IPS-18a (cell line): ENCODE data around the gene CHST2.

ENCODE experiments used
- H3K27ac ChIP-seq: one replicate; pipeline ENCODE4 v1.5.1; 2013; ENCODE audit warnings: low read length
- H3K27me3 ChIP-seq: one replicate; pipeline ENCODE4 v1.6.1; 2013; ENCODE audit warnings: mild to moderate bottlenecking, low read length; ENCODE audit not compliant: control insufficient read depth, insufficient read depth
- H3K36me3 ChIP-seq: one replicate; pipeline ENCODE4 v1.6.1; 2013; ENCODE audit warnings: low read depth, low read length; ENCODE audit not compliant: control insufficient read depth
- H3K4me1 ChIP-seq: one replicate; pipeline ENCODE4 v1.6.1; 2013; ENCODE audit warnings: low read depth, low read length; ENCODE audit not compliant: control insufficient read depth
- H3K4me3 ChIP-seq: one replicate; pipeline ENCODE4 v1.5.1; 2013; ENCODE audit warnings: low read length
- H3K9ac ChIP-seq: one replicate; pipeline ENCODE4 v1.6.1; 2013; ENCODE audit warnings: mild to moderate bottlenecking, low read length, moderate library complexity
- H3K9me3 ChIP-seq: one replicate; pipeline ENCODE4 v1.6.1; 2013; ENCODE audit warnings: low read depth, low read length; ENCODE audit not compliant: control insufficient read depth

Gene CHST2

DNA sequence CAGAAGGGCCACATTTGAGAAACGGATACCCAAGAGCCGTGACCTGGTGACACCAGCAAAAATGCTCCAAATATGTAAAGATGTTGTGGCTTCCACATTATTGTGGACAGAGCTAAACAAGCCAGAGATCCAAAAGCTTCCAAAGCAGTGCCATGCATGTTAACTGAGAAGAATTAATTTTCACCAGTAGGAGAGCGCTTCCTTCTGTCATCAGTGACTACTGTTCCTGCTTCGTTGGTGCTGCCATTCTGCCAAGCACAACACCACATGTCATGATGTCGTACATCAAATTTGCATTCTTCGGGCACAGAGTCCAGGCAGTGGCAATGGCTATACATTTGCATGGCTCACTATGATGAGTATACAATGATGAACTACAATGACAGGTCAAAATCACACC lies 19.1 kb upstream of the CHST2 start:
- no peaks in the 10 kb centered on the region for H3K4me1 ChIP-seq
- H3K9ac ChIP-seq: no peak overlapping the region
- no peaks in the 10 kb centered on the region for H3K27me3 ChIP-seq
- H3K9me3 ChIP-seq: peaks cover 12% of the 10 kb centered on the region
- H3K27ac ChIP-seq: no peak overlapping the region
- H3K4me3 ChIP-seq: no peak overlapping the region
- H3K36me3 ChIP-seq: no peaks in the 10 kb centered on the region

DNA sequence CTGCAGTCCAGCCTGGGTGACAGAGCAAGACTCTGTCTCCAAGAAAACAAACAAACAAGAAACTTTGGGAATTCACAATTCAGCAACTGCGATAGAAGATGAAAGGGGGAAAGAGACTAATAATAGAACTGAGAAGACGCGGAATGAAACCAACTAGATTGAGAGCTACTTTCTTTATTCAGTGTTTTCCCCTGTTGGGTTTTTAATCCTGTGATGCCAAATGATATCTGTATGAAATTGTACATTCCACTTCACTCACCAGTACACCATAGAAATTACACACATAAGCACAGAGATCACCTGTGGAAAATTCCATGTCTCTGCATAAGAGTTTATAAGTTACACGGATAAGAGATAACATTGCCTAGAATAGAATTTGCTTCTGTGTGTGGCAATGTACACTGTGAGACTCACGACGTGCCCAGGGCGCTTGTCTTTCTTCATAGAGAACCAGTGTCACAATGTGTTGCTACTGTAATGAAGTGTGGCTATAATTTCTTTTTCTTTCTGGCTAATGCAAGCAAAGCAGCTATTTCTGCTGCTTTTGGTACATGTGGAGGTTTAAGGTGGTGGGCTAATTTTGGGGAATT lies 17.7 kb upstream of the CHST2 start:
- Histone ChIP-seq H3K27me3 (no peaks in the 10 kb centered on the region), H3K36me3 (no peaks in the 10 kb centered on the region), H3K9me3 (peaks cover 13% of the 10 kb centered on the region), H3K27ac (no peak overlapping the region), H3K4me1 (no peaks in the 10 kb centered on the region), H3K4me3 (no peak overlapping the region), H3K9ac (no peak overlapping the region)

DNA sequence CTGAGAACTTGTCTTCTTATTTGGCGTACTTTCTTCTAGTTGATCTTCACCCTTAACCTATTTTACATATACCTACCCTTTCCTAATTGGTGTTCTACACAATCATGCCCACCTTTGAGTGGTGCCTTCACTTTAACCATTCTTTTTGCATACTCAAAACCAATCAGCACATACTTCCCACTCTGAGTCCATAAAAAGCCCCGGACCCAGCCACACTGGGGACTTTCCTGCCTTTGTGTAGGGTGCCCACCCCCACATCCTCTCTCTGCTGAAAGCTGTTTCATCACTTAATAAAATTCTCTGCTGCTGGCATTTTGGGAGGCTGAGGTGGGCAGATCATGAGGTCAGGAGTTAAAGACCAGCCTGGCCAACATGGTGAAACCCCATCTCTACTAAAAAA lies 15.9 kb upstream of the CHST2 start:
- no peak overlapping the region for H3K9ac ChIP-seq
- no peak overlapping the region for H3K27ac ChIP-seq
- H3K4me3 ChIP-seq: no peak overlapping the region
- H3K9me3 ChIP-seq: peaks cover 13% of the 10 kb centered on the region
- no peaks in the 10 kb centered on the region for H3K27me3 ChIP-seq
- H3K4me1 ChIP-seq: no peaks in the 10 kb centered on the region
- H3K36me3 ChIP-seq: no peaks in the 10 kb centered on the region

DNA sequence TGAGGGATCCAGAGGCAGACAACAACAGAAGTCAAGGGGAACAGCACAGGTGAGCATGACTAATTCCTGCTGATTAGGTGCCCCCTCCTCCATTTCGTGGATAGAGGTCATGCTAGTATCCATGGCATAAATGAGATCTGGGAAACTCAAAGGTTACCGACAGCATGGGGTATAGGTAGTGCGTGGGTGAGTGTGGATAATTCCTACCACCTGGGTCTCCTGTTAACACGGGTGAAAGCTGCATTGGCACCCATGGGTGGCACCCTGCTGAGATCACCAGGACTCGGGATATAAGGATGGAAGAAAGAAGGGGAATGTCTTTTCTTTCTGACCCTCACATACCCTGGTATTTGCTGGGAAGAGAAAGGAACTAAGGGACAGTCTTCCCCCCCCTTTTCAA lies 14.4 kb upstream of the CHST2 start:
- no peaks in the 10 kb centered on the region for H3K27me3 ChIP-seq
- H3K4me1 ChIP-seq: no peaks in the 10 kb centered on the region
- H3K36me3 ChIP-seq: no peaks in the 10 kb centered on the region
- H3K9ac ChIP-seq: no peak overlapping the region
- H3K9me3 ChIP-seq: peaks cover 13% of the 10 kb centered on the region
- H3K27ac ChIP-seq: no peak overlapping the region
- no peak overlapping the region for H3K4me3 ChIP-seq

DNA sequence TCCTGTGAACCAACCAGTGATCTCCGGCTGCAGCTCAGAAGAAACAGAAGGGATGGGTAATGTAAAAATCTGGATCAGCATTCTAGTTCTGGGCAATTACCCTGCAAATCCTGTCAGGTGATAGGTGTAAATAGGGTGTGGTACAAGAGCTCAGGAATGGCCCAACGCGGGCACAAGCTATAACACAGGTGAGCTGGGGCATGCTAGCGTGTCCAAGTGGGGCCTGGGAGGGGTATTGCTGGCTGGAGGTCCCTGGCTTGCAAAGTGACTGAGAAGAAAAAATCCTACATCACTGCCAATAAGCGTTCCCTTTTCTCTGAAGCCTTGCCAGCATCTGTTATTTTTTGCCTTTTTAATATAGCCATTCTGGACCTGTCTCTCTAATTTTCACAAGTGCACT lies 9.7 kb upstream of the CHST2 start:
- no peak overlapping the region for H3K9ac ChIP-seq
- H3K36me3 ChIP-seq: no peaks in the 10 kb centered on the region
- no peaks in the 10 kb centered on the region for H3K27me3 ChIP-seq
- H3K9me3 ChIP-seq: peaks cover 6% of the 10 kb centered on the region
- H3K27ac ChIP-seq: no peak overlapping the region
- no peak overlapping the region for H3K4me3 ChIP-seq
- H3K4me1 ChIP-seq: no peaks in the 10 kb centered on the region

DNA sequence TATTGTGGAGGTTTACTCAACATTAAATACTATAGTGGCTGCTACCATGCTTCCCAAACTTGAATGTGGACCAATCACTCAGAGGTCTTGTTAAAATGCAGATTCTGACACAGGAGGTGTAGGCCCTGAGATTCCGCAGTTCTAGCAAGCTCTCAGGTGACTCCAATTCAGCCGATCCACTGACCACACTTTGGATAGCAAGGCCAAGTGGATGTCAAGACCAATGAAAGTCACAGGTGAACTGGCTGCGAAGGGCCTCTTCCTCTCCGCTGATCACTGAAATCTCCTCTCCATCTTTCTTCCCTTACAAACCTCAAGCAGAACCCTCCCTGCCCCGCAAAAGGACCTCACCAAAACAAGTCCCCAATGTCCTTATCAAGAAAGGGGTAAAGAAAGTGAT lies 9.2 kb upstream of the CHST2 start:
- no peak overlapping the region for H3K4me3 ChIP-seq
- H3K27ac ChIP-seq: no peak overlapping the region
- no peaks in the 10 kb centered on the region for H3K4me1 ChIP-seq
- H3K36me3 ChIP-seq: no peaks in the 10 kb centered on the region
- no peaks in the 10 kb centered on the region for H3K27me3 ChIP-seq
- H3K9ac ChIP-seq: no peak overlapping the region
- peaks cover 2% of the 10 kb centered on the region for H3K9me3 ChIP-seq

DNA sequence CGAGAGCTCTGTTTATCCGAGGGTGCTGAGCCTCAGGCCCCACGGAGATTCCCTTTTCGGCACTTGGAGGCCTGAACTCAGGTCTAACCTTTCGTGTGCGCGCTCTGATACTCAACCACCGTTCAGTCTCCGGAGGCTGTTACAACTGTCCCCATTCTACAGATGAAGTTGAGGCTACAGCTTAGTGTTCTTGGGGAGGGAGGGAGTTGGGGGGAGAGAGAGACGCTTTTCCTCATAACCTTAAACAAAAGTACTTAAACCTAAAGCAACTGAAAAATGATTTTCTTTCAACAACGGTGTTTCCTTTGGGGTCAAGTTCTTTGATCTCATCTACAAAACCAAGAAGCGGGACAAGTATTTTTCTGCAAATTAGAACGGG lies 952 bp upstream of the CHST2 start:
- H3K27me3 ChIP-seq: peaks cover 25% of the 10 kb centered on the region
- no peak overlapping the region for H3K27ac ChIP-seq
- H3K9me3 ChIP-seq: no peaks in the 10 kb centered on the region
- peak overlapping the region; percentile 83 for H3K4me3 ChIP-seq
- no peaks in the 10 kb centered on the region for H3K36me3 ChIP-seq
- H3K9ac ChIP-seq: peak overlapping the region; percentile 80
- H3K4me1 ChIP-seq: peaks cover 6% of the 10 kb centered on the region

DNA sequence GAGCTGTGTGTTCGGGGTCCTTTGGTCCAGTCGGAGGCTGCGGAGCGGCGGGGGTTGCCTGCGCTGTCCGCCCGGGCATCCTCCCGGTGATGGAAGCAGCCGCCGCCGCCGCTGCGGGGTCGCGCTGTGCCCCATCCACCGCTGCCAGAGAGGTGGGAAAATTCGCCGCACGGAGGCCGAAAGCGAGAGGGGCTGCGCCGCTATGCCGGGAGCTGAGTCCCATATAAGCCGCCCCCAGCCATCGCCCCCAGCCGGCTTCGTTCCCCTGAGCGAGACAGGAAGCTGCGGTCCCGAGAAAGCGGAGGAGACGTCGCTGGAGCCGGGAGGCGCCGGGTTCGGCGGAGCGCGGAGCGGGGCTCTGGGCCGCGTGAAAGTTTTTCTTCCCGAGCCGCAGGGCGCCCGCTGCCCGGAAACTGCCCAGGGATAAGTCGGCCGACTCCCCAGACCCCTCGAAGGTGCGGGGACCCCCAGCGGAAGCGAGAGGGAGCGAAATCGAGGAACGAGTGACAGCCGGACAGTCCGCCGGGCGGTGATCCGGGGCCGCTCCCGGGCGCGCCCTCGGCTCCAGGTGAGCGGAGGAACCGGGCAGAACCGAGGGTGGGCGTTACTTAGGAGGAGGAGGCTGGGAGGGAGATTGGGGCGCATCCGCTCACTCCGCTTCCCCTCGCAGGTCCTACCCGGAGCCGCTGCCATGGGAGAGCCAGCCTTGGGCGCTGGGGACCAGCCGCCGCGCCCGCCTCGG lies 574 bp downstream of the CHST2 start:
- Histone ChIP-seq H3K4me1 (peaks cover 6% of the 10 kb centered on the region), H3K9me3 (no peaks in the 10 kb centered on the region), H3K4me3 (peak overlapping the region; percentile 76), H3K27ac (no peak overlapping the region), H3K9ac (no peak overlapping the region), H3K36me3 (no peaks in the 10 kb centered on the region), H3K27me3 (peaks cover 25% of the 10 kb centered on the region)

GRCh38 chr3:143120716-143121240 lies 1.2 kb downstream of the CHST2 start:
- no peak overlapping the region for H3K9ac ChIP-seq
- no peak overlapping the region for H3K27ac ChIP-seq
- peak overlapping the region; percentile 76 for H3K4me3 ChIP-seq
- H3K4me1 ChIP-seq: peaks cover 6% of the 10 kb centered on the region
- no peaks in the 10 kb centered on the region for H3K9me3 ChIP-seq
- H3K36me3 ChIP-seq: no peaks in the 10 kb centered on the region
- peaks cover 25% of the 10 kb centered on the region for H3K27me3 ChIP-seq

DNA sequence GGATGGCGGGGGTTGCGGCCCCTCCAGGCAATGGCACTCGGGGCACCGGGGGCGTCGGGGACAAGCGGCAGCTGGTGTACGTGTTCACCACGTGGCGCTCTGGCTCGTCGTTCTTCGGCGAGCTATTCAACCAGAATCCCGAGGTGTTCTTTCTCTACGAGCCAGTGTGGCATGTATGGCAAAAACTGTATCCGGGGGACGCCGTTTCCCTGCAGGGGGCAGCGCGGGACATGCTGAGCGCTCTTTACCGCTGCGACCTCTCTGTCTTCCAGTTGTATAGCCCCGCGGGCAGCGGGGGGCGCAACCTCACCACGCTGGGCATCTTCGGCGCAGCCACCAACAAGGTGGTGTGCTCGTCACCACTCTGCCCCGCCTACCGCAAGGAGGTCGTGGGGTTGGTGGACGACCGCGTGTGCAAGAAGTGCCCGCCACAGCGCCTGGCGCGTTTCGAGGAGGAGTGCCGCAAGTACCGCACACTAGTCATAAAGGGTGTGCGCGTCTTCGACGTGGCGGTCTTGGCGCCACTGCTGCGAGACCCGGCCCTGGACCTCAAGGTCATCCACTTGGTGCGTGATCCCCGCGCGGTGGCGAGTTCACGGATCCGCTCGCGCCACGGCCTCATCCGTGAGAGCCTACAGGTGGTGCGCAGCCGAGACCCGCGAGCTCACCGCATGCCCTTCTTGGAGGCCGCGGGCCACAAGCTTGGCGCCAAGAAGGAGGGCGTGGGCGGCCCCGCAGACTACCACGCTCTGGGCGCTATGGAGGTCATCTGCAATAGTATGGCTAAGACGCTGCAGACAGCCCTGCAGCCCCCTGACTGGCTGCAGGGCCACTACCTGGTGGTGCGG lies 1.9 kb downstream of the CHST2 start:
- Histone ChIP-seq H3K27ac (no peak overlapping the region), H3K9ac (no peak overlapping the region), H3K4me1 (peaks cover 6% of the 10 kb centered on the region), H3K4me3 (peak overlapping the region; percentile 76), H3K9me3 (no peaks in the 10 kb centered on the region), H3K36me3 (no peaks in the 10 kb centered on the region), H3K27me3 (peaks cover 25% of the 10 kb centered on the region)

DNA sequence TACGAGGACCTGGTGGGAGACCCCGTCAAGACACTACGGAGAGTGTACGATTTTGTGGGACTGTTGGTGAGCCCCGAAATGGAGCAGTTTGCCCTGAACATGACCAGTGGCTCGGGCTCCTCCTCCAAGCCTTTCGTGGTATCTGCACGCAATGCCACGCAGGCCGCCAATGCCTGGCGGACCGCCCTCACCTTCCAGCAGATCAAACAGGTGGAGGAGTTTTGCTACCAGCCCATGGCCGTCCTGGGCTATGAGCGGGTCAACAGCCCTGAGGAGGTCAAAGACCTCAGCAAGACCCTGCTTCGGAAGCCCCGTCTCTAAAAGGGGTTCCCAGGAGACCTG lies 2.5 kb downstream of the CHST2 start:
- Histone ChIP-seq H3K4me1 (peaks cover 6% of the 10 kb centered on the region), H3K9me3 (no peaks in the 10 kb centered on the region), H3K4me3 (no peak overlapping the region), H3K9ac (no peak overlapping the region), H3K36me3 (no peaks in the 10 kb centered on the region), H3K27me3 (peaks cover 25% of the 10 kb centered on the region), H3K27ac (no peak overlapping the region)
